Measurements from ENCODE around the gene ITPR1. TPM values are rescaled to one million over a fixed set of nuclear protein-coding genes. Genes with fewer than 3 reads are reported as not detected.

The ITPR1 gene
- total RNA-seq, 1 donor from 2014 or later = 143 TPM

GRCh38 chr3:4686619-4687018 lies 193.5 kb downstream of the ITPR1 start:
- ChIA-PET POLR2A (interaction anchor here (0.6 kb wide), 1 partner anchor 583 kb away, joined by 4 read pairs; no protein-coding TSS in a partner anchor), CTCF (interaction anchor here (1.1 kb wide), 2 partner anchors 23 to 25 kb away, joined by 4 read pairs; no protein-coding TSS in a partner anchor)
- no peak for TF ChIP-seq CTCF (IDR thresholded peaks at IDR 0.05)
- H3K27me3 Mint-ChIP-seq = no peaks in the 10 kb centered on the region
- H3K4me1 Mint-ChIP-seq = no peaks in the 10 kb centered on the region
- intact Hi-C loops (cut with micrococcal nuclease) = no loop called here
- H3K4me3 Mint-ChIP-seq = no peak overlapping the region
- peaks cover 97% of the 10 kb centered on the region for H3K36me3 Mint-ChIP-seq (ENCODE audit: low read depth)
- DNase-seq = no peak
- H3K27ac Mint-ChIP-seq = no peak overlapping the region
- H3K9me3 Mint-ChIP-seq = peaks cover 12% of the 10 kb centered on the region
- no peak for ATAC-seq (ENCODE audit: low read depth)

GRCh38 chr3:4687167-4687566 lies 194.0 kb downstream of the ITPR1 start:
- intact Hi-C loops (cut with micrococcal nuclease) = no loop called here
- no peak overlapping the region for H3K4me3 Mint-ChIP-seq
- ChIA-PET CTCF (interaction anchor here (1.1 kb wide), 1 partner anchor 22 kb away, joined by 4 read pairs; no protein-coding TSS in a partner anchor), POLR2A (interaction anchor here (0.6 kb wide), 1 partner anchor 582 kb away, joined by 4 read pairs; no protein-coding TSS in a partner anchor)
- no peak overlapping the region for H3K27ac Mint-ChIP-seq
- H3K27me3 Mint-ChIP-seq = no peaks in the 10 kb centered on the region
- H3K4me1 Mint-ChIP-seq = no peaks in the 10 kb centered on the region
- peaks cover 96% of the 10 kb centered on the region for H3K36me3 Mint-ChIP-seq (ENCODE audit: low read depth)
- ATAC-seq (ENCODE audit: low read depth) = no peak
- peaks cover 12% of the 10 kb centered on the region for H3K9me3 Mint-ChIP-seq
- DNase-seq = no peak
- TF ChIP-seq CTCF (IDR thresholded peaks at IDR 0.05) = no peak

- H3K4me1 Mint-ChIP-seq = no peaks in the 10 kb centered on the region
- ATAC-seq (ENCODE audit: low read depth) (no peak), DNase-seq (no peak)
- H3K27ac Mint-ChIP-seq = no peak overlapping the region
- H3K9me3 Mint-ChIP-seq = peaks cover 12% of the 10 kb centered on the region
- H3K4me3 Mint-ChIP-seq = no peak overlapping the region
- TF ChIP-seq CTCF (IDR thresholded peaks at IDR 0.05) = no peak
- ChIA-PET POLR2A (no interaction called here), CTCF (interaction anchor here (1.1 kb wide), 1 partner anchor 22 kb away, joined by 4 read pairs; no protein-coding TSS in a partner anchor)
- no peaks in the 10 kb centered on the region for H3K27me3 Mint-ChIP-seq
- peaks cover 96% of the 10 kb centered on the region for H3K36me3 Mint-ChIP-seq (ENCODE audit: low read depth)
- intact Hi-C loops (cut with micrococcal nuclease) = no loop called here
Observed at GRCh38 chr3:4687596-4687995, 194.4 kb downstream of the ITPR1 start.

- peaks cover 12% of the 10 kb centered on the region for H3K9me3 Mint-ChIP-seq
- no peak for TF ChIP-seq CTCF (IDR thresholded peaks at IDR 0.05)
- H3K4me1 Mint-ChIP-seq = peaks cover 2% of the 10 kb centered on the region
- DNase-seq = no peak
- H3K4me3 Mint-ChIP-seq = no peak overlapping the region
- intact Hi-C loops (cut with micrococcal nuclease) = no loop called here
- ChIA-PET CTCF (no interaction called here), POLR2A (no interaction called here)
- H3K27ac Mint-ChIP-seq = peak overlapping the region; percentile 30
- no peaks in the 10 kb centered on the region for H3K27me3 Mint-ChIP-seq
- H3K36me3 Mint-ChIP-seq (ENCODE audit: low read depth) = peaks cover 92% of the 10 kb centered on the region
- ATAC-seq (ENCODE audit: low read depth) = no peak
Observed at GRCh38 chr3:4688411-4688810, 195.3 kb downstream of the ITPR1 start.

- ChIA-PET CTCF (no interaction called here), POLR2A (no interaction called here)
- DNase-seq (no peak), ATAC-seq (ENCODE audit: low read depth) (no peak)
- Mint-ChIP-seq H3K27me3 (no peaks in the 10 kb centered on the region), H3K27ac (no peak overlapping the region), H3K4me1 (peaks cover 7% of the 10 kb centered on the region), H3K4me3 (no peak overlapping the region), H3K9me3 (peaks cover 12% of the 10 kb centered on the region), H3K36me3 (ENCODE audit: low read depth) (peaks cover 91% of the 10 kb centered on the region)
- intact Hi-C loops (cut with micrococcal nuclease) = no loop called here
- TF ChIP-seq CTCF (IDR thresholded peaks at IDR 0.05) = no peak
Observed at GRCh38 chr3:4689021-4689420, 195.9 kb downstream of the ITPR1 start.

All from activated B cell treated with CpG ODN at 0.5 μM for 24 hours (primary cell).